GM23248 (cell line): Measurements from ENCODE around the gene EIF5B. TPM values are rescaled to one million over a fixed set of nuclear protein-coding genes. Genes with fewer than 3 reads are reported as not detected.
A peak's percentile ranks its signal among the peaks of the same experiment; 100 is the strongest.

Experiments
- DNase-seq: peaks from one replicate; pipeline ENCODE4 v3.0.0-alpha.2; 2015
- H2AFZ ChIP-seq: fragments of 200-600 bp; sonication (generic); 2 replicates; pipeline ENCODE4 v1.6.1; 2016; ENCODE audit warnings: antibody characterized with exemption
- H3F3A ChIP-seq: fragments of 200-600 bp; sonication (generic); 2 replicates; pipeline ENCODE4 v1.6.1; 2016; ENCODE audit warnings: mild to moderate bottlenecking, antibody characterized with exemption, mixed run types; ENCODE audit not compliant: insufficient read depth
- H3K27ac ChIP-seq: fragments of 200-600 bp; sonication (generic); 2 replicates; pipeline ENCODE4 v1.5.1; 2016; ENCODE audit warnings: mild to moderate bottlenecking
- H3K27me3 ChIP-seq: fragments of 200-600 bp; sonication (generic); replicated peaks from 2 replicates; pipeline ENCODE4 v1.6.1; 2016; ENCODE audit warnings: mild to moderate bottlenecking; ENCODE audit not compliant: insufficient read depth
- H3K36me3 ChIP-seq: fragments of 200-600 bp; sonication (generic); 2 replicates; pipeline ENCODE4 v1.6.1; 2016; ENCODE audit warnings: low read depth, mild to moderate bottlenecking
- H3K4me1 ChIP-seq: fragments of 200-600 bp; sonication (generic); 2 replicates; pipeline ENCODE4 v1.6.1; 2016; ENCODE audit warnings: mild to moderate bottlenecking; ENCODE audit not compliant: insufficient read depth
- H3K4me2 ChIP-seq: fragments of 200-600 bp; sonication (generic); one replicate; pipeline ENCODE4 v1.6.1; 2016; ENCODE audit warnings: mild to moderate bottlenecking; ENCODE audit not compliant: unreplicated experiment
- H3K4me3 ChIP-seq: fragments of 200-600 bp; sonication (generic); 2 replicates; pipeline ENCODE4 v1.5.1; 2016; ENCODE audit warnings: mild to moderate bottlenecking
- H3K79me2 ChIP-seq: fragments of 200-600 bp; sonication (generic); 2 replicates; pipeline ENCODE4 v1.6.1; 2016; ENCODE audit warnings: mild to moderate bottlenecking; ENCODE audit not compliant: insufficient read depth
- H3K9ac ChIP-seq: fragments of 200-600 bp; sonication (generic); 2 replicates; pipeline ENCODE4 v1.6.1; 2016; ENCODE audit warnings: mild to moderate bottlenecking
- H3K9me2 ChIP-seq: fragments of 200-600 bp; sonication (generic); 2 replicates; pipeline ENCODE4 v1.6.1; 2016; ENCODE audit warnings: mixed run types, mild to moderate bottlenecking, moderate library complexity; ENCODE audit not compliant: insufficient read depth
- H3K9me3 ChIP-seq: fragments of 200-600 bp; sonication (generic); one replicate; pipeline ENCODE4 v1.6.1; 2017; ENCODE audit warnings: low read depth
- H4K20me1 ChIP-seq: fragments of 200-600 bp; sonication (generic); 2 replicates; pipeline ENCODE4 v1.6.0; 2016; ENCODE audit not compliant: insufficient read depth
- EZH2 ChIP-seq: fragments of 200-600 bp; sonication (generic); IDR thresholded peaks from 2 replicates; pipeline ENCODE4 v1.6.1; 2018; ENCODE audit warnings: antibody characterized with exemption, mild to moderate bottlenecking; ENCODE audit not compliant: insufficient read depth, poor library complexity, severe bottlenecking
- EZH2phosphoT487 ChIP-seq: fragments of 200-600 bp; sonication (generic); IDR thresholded peaks from 2 replicates; pipeline ENCODE4 v1.6.1; 2018; ENCODE audit warnings: antibody characterized with exemption, moderate library complexity, mild to moderate bottlenecking, low read depth; ENCODE audit not compliant: insufficient read depth
- WGBS, 2 experiments: methylation state at CpG; one replicate each; pipeline ENCODE4 v1.1.6; 2015 to 2017; ENCODE audit warnings: low lambda C conversion rate in 2 of 2, low coverage in 1 of 2; ENCODE audit errors: missing lambda C conversion rate in 2 of 2; 5-methylcytosine and 5-hydroxymethylcytosine counted together
- in situ Hi-C: fragments of 300-500 bp; cut with MboI; formaldehyde crosslinking; loops from 2 replicates; pipeline ENCODE4 v1.15.0; 2020
- polyA plus RNA-seq: library from polyadenylated mRNA; unstranded; fragments of >200 nt; fragmentation: Nextera tagmentation; extraction: Ambion mirVana; gene quantifications from 2 replicates; pipeline ENCODE4 v1.2.1, GENCODE V29; 2016
- total RNA-seq: library from RNA; depleted of rRNA; stranded (reverse); fragments of >200 nt; shearing (Covaris generic); gene quantifications from 2 replicates; pipeline ENCODE4 v1.2.3, GENCODE V29; 2014

Gene EIF5B
- total and polyA plus RNA-seq, 2 experiments from 2014 or later, result 19.5 to 27.7 TPM

DNA sequence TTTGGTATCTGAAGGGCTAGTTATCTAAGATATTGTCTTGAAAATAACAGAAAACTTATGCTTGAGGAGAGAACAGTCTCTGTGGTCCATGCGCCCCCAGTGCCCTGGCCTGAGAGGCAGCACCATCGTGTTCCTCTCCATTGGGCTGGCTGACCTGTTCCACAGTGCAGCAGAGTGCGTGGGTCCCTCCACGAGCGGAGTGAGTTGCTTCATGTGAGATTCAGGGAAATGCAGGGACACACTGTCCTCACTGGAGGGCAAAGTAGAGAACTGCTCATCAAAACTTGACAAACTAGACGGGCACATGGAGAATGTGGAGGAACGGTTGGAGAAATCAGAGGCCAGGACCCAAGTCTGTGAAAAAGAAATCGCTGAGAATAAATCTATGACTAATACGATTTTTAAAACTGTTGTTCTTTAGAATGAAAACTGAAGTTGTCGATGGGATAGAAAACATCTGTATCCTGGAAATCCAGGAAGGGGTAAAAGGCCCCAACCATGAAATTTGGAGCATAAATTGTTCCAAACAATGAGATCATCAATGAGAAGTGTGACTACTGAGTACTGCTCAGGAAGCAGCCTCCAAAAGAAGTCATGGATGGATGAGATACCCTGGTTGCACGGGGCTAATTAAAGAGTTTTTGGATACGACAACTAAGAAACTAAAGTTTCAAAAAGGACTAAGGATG, 94.5 kb downstream of the EIF5B start:
- Histone ChIP-seq H3K9ac (no peak overlapping the region), H3K4me3 (no peak overlapping the region), H2AFZ (no peak overlapping the region), H3F3A (peaks cover 24% of the 10 kb centered on the region), H4K20me1 (no peaks in the 10 kb centered on the region; the same call in 1 of the 2 replicates), H3K9me2 (no peaks in the 10 kb centered on the region), H3K79me2 (peaks cover 22% of the 10 kb centered on the region), H3K4me1 (peaks cover 13% of the 10 kb centered on the region), H3K9me3 (no peaks in the 10 kb centered on the region), H3K36me3 (peaks cover 46% of the 10 kb centered on the region; the same call in 1 of the 2 replicates), H3K4me2 (no peak overlapping the region), H3K27ac (peak overlapping the region; percentile 40; the same call in 1 of the 2 replicates), H3K27me3 (no peaks in the 10 kb centered on the region)
- no peak for DNase-seq
- in situ Hi-C loops, result no loop called here
- TF ChIP-seq EZH2, result no peak
- TF ChIP-seq EZH2phosphoT487, result no peak
- WGBS, 2 experiments, result 71 to 75% methylated on average over 12 of the region's 12 CpGs

DNA sequence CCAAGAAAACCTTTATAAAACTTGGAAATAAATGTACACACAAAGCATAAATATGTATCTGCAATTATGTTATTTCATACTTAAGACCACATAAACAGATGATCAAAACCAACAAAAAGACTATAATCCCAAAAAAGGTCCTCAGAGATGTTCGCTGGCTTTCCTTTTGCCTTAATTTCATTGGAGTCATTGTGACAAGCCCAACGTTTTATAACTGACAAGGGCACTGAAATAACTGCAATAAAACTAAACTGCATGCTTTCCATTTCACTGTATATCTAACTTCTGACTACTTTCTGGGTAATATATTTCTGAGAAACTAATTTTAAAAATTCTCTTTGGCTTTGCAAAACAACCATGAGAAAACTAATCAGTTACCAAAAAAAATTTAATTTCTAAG, 96.2 kb downstream of the EIF5B start:
- Histone ChIP-seq H3K4me2 (no peak overlapping the region), H3K36me3 (peaks cover 36% of the 10 kb centered on the region; the same call in 1 of the 2 replicates), H3F3A (peaks cover 24% of the 10 kb centered on the region), H3K9me2 (no peaks in the 10 kb centered on the region), H3K9ac (no peak overlapping the region), H4K20me1 (no peaks in the 10 kb centered on the region; the same call in 1 of the 2 replicates), H3K27ac (no peak overlapping the region), H3K27me3 (no peaks in the 10 kb centered on the region), H3K79me2 (peaks cover 22% of the 10 kb centered on the region), H3K4me1 (peaks cover 13% of the 10 kb centered on the region), H3K4me3 (no peak overlapping the region), H2AFZ (no peak overlapping the region), H3K9me3 (no peaks in the 10 kb centered on the region)
- TF ChIP-seq EZH2 (no peak), EZH2phosphoT487 (no peak)
- no peak for DNase-seq
- 52 to 57% methylated on average over 2 of the region's 2 CpGs for WGBS, 2 experiments
- in situ Hi-C loops, result no loop called here

GRCh38 chr2:99436874-99437273, 99.7 kb downstream of the EIF5B start:
- H4K20me1 ChIP-seq, result no peaks in the 10 kb centered on the region
- H3K27me3 ChIP-seq, result no peaks in the 10 kb centered on the region
- H2AFZ ChIP-seq, result no peak overlapping the region
- H3K79me2 ChIP-seq, result peaks cover 25% of the 10 kb centered on the region
- in situ Hi-C loops, result no loop called here
- DNase-seq, result no peak
- H3K27ac ChIP-seq, result no peak overlapping the region
- no peaks in the 10 kb centered on the region for H3K9me2 ChIP-seq
- 98% methylated on average over 10 of the region's 10 CpGs for WGBS, 2 experiments
- TF ChIP-seq EZH2phosphoT487, result no peak
- H3K9ac ChIP-seq, result no peak overlapping the region
- no peaks in the 10 kb centered on the region for H3K4me1 ChIP-seq
- no peaks in the 10 kb centered on the region for H3K9me3 ChIP-seq
- no peak overlapping the region for H3K4me3 ChIP-seq
- no peak overlapping the region for H3K4me2 ChIP-seq
- peaks cover 29% of the 10 kb centered on the region for H3K36me3 ChIP-seq
- peaks cover 6% of the 10 kb centered on the region; the same call in 1 of the 2 replicates for H3F3A ChIP-seq

GRCh38 chr2:99439971-99440505, 102.8 kb downstream of the EIF5B start:
- Histone ChIP-seq H3K79me2 (peaks cover 36% of the 10 kb centered on the region), H3K9ac (no peak overlapping the region), H3K4me2 (no peak overlapping the region), H3K27me3 (no peaks in the 10 kb centered on the region), H3K4me3 (no peak overlapping the region), H3K9me2 (no peaks in the 10 kb centered on the region), H3K36me3 (peaks cover 20% of the 10 kb centered on the region), H3K9me3 (no peaks in the 10 kb centered on the region), H3K27ac (no peak overlapping the region), H3F3A (no peaks in the 10 kb centered on the region), H4K20me1 (peaks cover 3% of the 10 kb centered on the region; the same call in 1 of the 2 replicates), H3K4me1 (peaks cover 8% of the 10 kb centered on the region; the same call in 1 of the 2 replicates), H2AFZ (no peak overlapping the region)
- 75 to 80% methylated on average over 4 of the region's 4 CpGs for WGBS, 2 experiments
- no peak for DNase-seq
- TF ChIP-seq EZH2 (no peak), EZH2phosphoT487 (no peak)
- in situ Hi-C loops, result no loop called here
